H1 (cell line): ENCODE data around the gene BCAP31. TPM values are rescaled to one million over a fixed set of nuclear protein-coding genes. Genes with fewer than 3 reads are reported as not detected.

Experiments
- CTCF ChIA-PET: fragments of 300-600 bp; sonication (Branson Sonifier 250); formaldehyde crosslinking; loops from one replicate; lab custom pipeline; 2021; ENCODE audit not compliant: partially characterized antibody; lab: Charles Lee
- POLR2A ChIA-PET: fragments of 300-600 bp; sonication (Branson Sonifier 250); formaldehyde crosslinking; loops from one replicate; lab custom pipeline; 2021; ENCODE audit warnings: inconsistent platforms; ENCODE audit not compliant: partially characterized antibody; lab: Charles Lee
- DNase-seq, 2 experiments: peaks; one replicate each; pipeline versions ENCODE4 v3.0.0 to v3.0.0-alpha.2; 2010 to 2022; ENCODE audit warnings: low spot score in 2 of 2, low read depth in 1 of 2, mixed read lengths in 1 of 2
- FAIRE-seq: peaks from 2 replicates; lab custom pipeline; 2011; peaks lifted over from hg19 to GRCh38; lab: Jason Lieb, UNC
- H2AFZ ChIP-seq: 2 replicates; pipeline ENCODE4 v1.8.1; 2012; ENCODE audit warnings: low read length, inconsistent platforms
- H2AK5ac ChIP-seq: 2 replicates; pipeline ENCODE4 v1.6.1; 2013; ENCODE audit warnings: low read depth, low read length
- H2BK120ac ChIP-seq: replicated peaks from 2 replicates; pipeline ENCODE3; 2013; ENCODE audit warnings: low read depth, low read length, inconsistent platforms
- H2BK12ac ChIP-seq: 2 replicates; pipeline ENCODE4 v1.6.1; 2013; ENCODE audit warnings: low read depth, low read length
- H2BK15ac ChIP-seq: 2 replicates; pipeline ENCODE4 v1.6.1; 2013; ENCODE audit warnings: low read length
- H2BK20ac ChIP-seq: 2 replicates; pipeline ENCODE4 v1.6.1; 2013; ENCODE audit warnings: low read length
- H2BK5ac ChIP-seq: 2 replicates; pipeline ENCODE4 v1.6.1; 2013; ENCODE audit warnings: low read depth, low read length
- H3K14ac ChIP-seq: 2 replicates; pipeline ENCODE4 v1.6.1; 2013; ENCODE audit warnings: inconsistent platforms; ENCODE audit not compliant: insufficient read length
- H3K18ac ChIP-seq: 2 replicates; pipeline ENCODE4 v1.6.1; 2013; ENCODE audit warnings: low read length; ENCODE audit errors: extremely low read depth
- H3K23ac ChIP-seq: 2 replicates; pipeline ENCODE4 v1.6.1; 2013; ENCODE audit warnings: inconsistent platforms; ENCODE audit not compliant: insufficient read length
- H3K23me2 ChIP-seq: 2 replicates; pipeline ENCODE4 v1.6.1; 2013; ENCODE audit warnings: low read depth, low read length
- H3K27ac ChIP-seq: 2 replicates; pipeline ENCODE4 v1.6.1; 2011; ENCODE audit warnings: low read depth, low read length, inconsistent platforms
- H3K27me3 ChIP-seq, 4 experiments: replicated peaks in 1 of 4; 1 replicate in 1 of 4; 2 replicates in 3 of 4; pipeline versions ENCODE4 v1.6.1 to v1.8.1; 2011 to 2013; ENCODE audit warnings: low read length in 3 of 4, mild to moderate bottlenecking in 3 of 4, inconsistent platforms in 2 of 4, mixed read lengths in 2 of 4, moderate library complexity in 1 of 4; ENCODE audit not compliant: control insufficient read depth in 3 of 4, insufficient read depth in 3 of 4; ENCODE audit errors: extremely low read depth in 1 of 4
- H3K36me3 ChIP-seq, 4 experiments: 2 replicates each; pipeline versions ENCODE4 v1.6.1 to v1.8.1; 2011 to 2013; ENCODE audit warnings: mild to moderate bottlenecking in 4 of 4, low read length in 3 of 4, moderate library complexity in 2 of 4, control low read depth in 1 of 4, inconsistent platforms in 1 of 4; ENCODE audit not compliant: insufficient read depth in 4 of 4, control insufficient read depth in 2 of 4
- H3K4ac ChIP-seq: replicated peaks from 2 replicates; pipeline ENCODE3; 2013; ENCODE audit warnings: low read length, low read depth, mixed read lengths, inconsistent platforms; ENCODE audit not compliant: insufficient read length
- H3K4me1 ChIP-seq, 4 experiments: replicated peaks in 1 of 4; 1 replicate in 1 of 4; 2 replicates in 3 of 4; pipeline versions ENCODE4 v1.6.1 to v1.8.1; 2011 to 2013; ENCODE audit warnings: low read length in 3 of 4, inconsistent platforms in 2 of 4, mixed read lengths in 1 of 4; ENCODE audit not compliant: insufficient read depth in 4 of 4, control insufficient read depth in 3 of 4
- H3K4me2 ChIP-seq, 2 experiments: 2 replicates each; pipeline versions ENCODE4 v1.6.1 to v1.8.1; 2011 to 2013; ENCODE audit warnings: low read depth in 2 of 2, low read length in 2 of 2, control low read depth in 1 of 2, inconsistent platforms in 1 of 2, mild to moderate bottlenecking in 1 of 2; ENCODE audit not compliant: insufficient read depth in 1 of 2
- H3K4me3 ChIP-seq, 4 experiments: fragments of 200-600, 300-600 bp in 1 of 4; sonication (generic), shearing (Covaris generic), sonication (Bioruptor Twin) in 1 of 4; 2 replicates each; pipeline versions ENCODE4 v1.5.1 to v1.8.1; 2011 to 2016; ENCODE audit warnings: low read length in 4 of 4, low read depth in 3 of 4, control low read depth in 2 of 4, inconsistent platforms in 2 of 4, mild to moderate bottlenecking in 2 of 4, mixed read lengths in 1 of 4, moderate library complexity in 1 of 4; ENCODE audit not compliant: insufficient read depth in 2 of 4; ENCODE audit errors: extremely low read depth in 1 of 4
- H3K56ac ChIP-seq: replicated peaks from 2 replicates; pipeline ENCODE3; 2013; ENCODE audit warnings: low read depth, mild to moderate bottlenecking, mixed read lengths, low read length, inconsistent platforms; ENCODE audit not compliant: insufficient read length
- H3K79me1 ChIP-seq: 2 replicates; pipeline ENCODE4 v1.6.1; 2013; ENCODE audit warnings: low read depth, low read length, control low read depth
- H3K79me2 ChIP-seq, 2 experiments: 2 replicates each; pipeline versions ENCODE4 v1.6.1 to v1.8.1; 2012 to 2013; ENCODE audit warnings: low read length in 2 of 2, mild to moderate bottlenecking in 2 of 2, inconsistent platforms in 1 of 2; ENCODE audit not compliant: insufficient read depth in 2 of 2, control insufficient read depth in 1 of 2
- H3K9ac ChIP-seq, 4 experiments: replicated peaks in 1 of 4; 1 replicate in 1 of 4; 2 replicates in 3 of 4; pipeline versions ENCODE4 v1.6.1 to v1.8.1; 2011 to 2013; ENCODE audit warnings: low read depth in 3 of 4, low read length in 3 of 4, control low read depth in 2 of 4, mild to moderate bottlenecking in 2 of 4, moderate library complexity in 2 of 4, inconsistent platforms in 1 of 4; ENCODE audit errors: extremely low read depth in 1 of 4
- H3K9me3 ChIP-seq, 2 experiments: 2 replicates each; pipeline versions ENCODE4 v1.6.1 to v1.8.1; 2012 to 2013; ENCODE audit warnings: mild to moderate bottlenecking in 2 of 2, moderate library complexity in 2 of 2, control low read depth in 1 of 2, inconsistent platforms in 1 of 2, low read depth in 1 of 2, low read length in 1 of 2, mixed read lengths in 1 of 2; ENCODE audit not compliant: insufficient read depth in 2 of 2
- H4K20me1 ChIP-seq, 2 experiments: replicated peaks in 1 of 2; 2 replicates each; pipeline versions ENCODE3 to v1.8.1; 2011 to 2013; ENCODE audit warnings: inconsistent platforms in 2 of 2, low read length in 2 of 2, mild to moderate bottlenecking in 1 of 2; ENCODE audit not compliant: insufficient read depth in 2 of 2, control insufficient read depth in 1 of 2
- H4K5ac ChIP-seq: 2 replicates; pipeline ENCODE4 v1.6.1; 2013; ENCODE audit warnings: low read length, low read depth, mixed read lengths, inconsistent platforms; ENCODE audit not compliant: insufficient read length
- H4K8ac ChIP-seq: 2 replicates; pipeline ENCODE4 v1.8.0; 2013; ENCODE audit warnings: mild to moderate bottlenecking, moderate library complexity, low read length, inconsistent platforms; ENCODE audit not compliant: insufficient read depth; ENCODE audit errors: extremely low read depth
- H4K91ac ChIP-seq: replicated peaks from 2 replicates; pipeline ENCODE3; 2013; ENCODE audit warnings: low read length, mixed read lengths, inconsistent platforms; ENCODE audit not compliant: insufficient read length
- CHD2 ChIP-seq: IDR thresholded peaks from 2 replicates; pipeline ENCODE4 v1.6.1; 2012; ENCODE audit warnings: low read length, improper control_type of control experiment
- GTF2F1 ChIP-seq: IDR thresholded peaks from 2 replicates; pipeline ENCODE4 v1.6.1; 2012; ENCODE audit warnings: low read depth, low read length, improper control_type of control experiment, borderline replicate concordance
- KDM1A ChIP-seq: fragments of 200-600, 300-600 bp; sonication (generic); IDR thresholded peaks from 2 replicates; pipeline ENCODE4 v1.7.1; 2016; ENCODE audit warnings: mild to moderate bottlenecking, low read length, borderline replicate concordance
- MAFK ChIP-seq: IDR thresholded peaks from 2 replicates; pipeline ENCODE4 v1.6.1; 2012; ENCODE audit warnings: low read depth, mild to moderate bottlenecking, improper control_type of control experiment, low read length
- RFX5 ChIP-seq: IDR thresholded peaks from 2 replicates; pipeline ENCODE4 v1.6.1; 2011; ENCODE audit warnings: low read depth, low read length, improper control_type of control experiment, borderline replicate concordance
- RNF2 ChIP-seq: fragments of 200-900, 300-1000 bp; sonication (generic); IDR thresholded peaks from 2 replicates; pipeline ENCODE4 v1.7.1; 2016; ENCODE audit warnings: borderline replicate concordance, low read depth, mild to moderate bottlenecking, antibody characterized with exemption, low read length; ENCODE audit not compliant: poor library complexity, severe bottlenecking; ENCODE audit errors: missing control alignments
- TBP ChIP-seq: IDR thresholded peaks from 2 replicates; pipeline ENCODE4 v1.6.1; 2011; ENCODE audit warnings: low read depth, low read length, improper control_type of control experiment
- TEAD4 ChIP-seq: IDR thresholded peaks from 2 replicates; pipeline ENCODE4 v1.6.1; 2012; ENCODE audit warnings: low read depth, low read length, inconsistent platforms, mixed read lengths
- USF2 ChIP-seq: IDR thresholded peaks from 2 replicates; pipeline ENCODE4 v1.6.1; 2011; ENCODE audit warnings: low read length, improper control_type of control experiment
- WGBS, 2 experiments: shearing (Covaris generic) in 1 of 2; methylation state at CpG; one replicate each; pipeline versions ENCODE4 v1.1.6 to v1.1.7; 2013 to 2015; ENCODE audit warnings: low lambda C conversion rate in 2 of 2, mixed read lengths in 2 of 2, inconsistent platforms in 1 of 2, low coverage in 1 of 2, missing lambda C conversion rate in 1 of 2; ENCODE audit not compliant: insufficient replicate concordance in 2 of 2, insufficient coverage in 1 of 2, insufficient read length in 1 of 2; ENCODE audit errors: extremely low coverage in 1 of 2, missing lambda C conversion rate in 1 of 2; 5-methylcytosine and 5-hydroxymethylcytosine counted together
- polyA plus RNA-seq, 7 experiments: library from polyadenylated mRNA; depleted of rRNA in 3 of 7; stranded (reverse) in 5 of 7; unstranded in 2 of 7; fragments of >200 nt in 5 of 7; fragments of 200-250 nt in 2 of 7; gene quantifications; 1 replicate in 5 of 7; 2 replicates in 1 of 7; 4 replicates in 1 of 7; pipeline versions ENCODE4 v1.2.1 to v1.2.3, GENCODE V29; 2011 to 2013; ENCODE audit warnings: missing spikeins in 2 of 7, mixed read lengths in 2 of 7
- total RNA-seq: library from RNA; stranded (reverse); fragmentation: NEBNext Ultra II Directional; extraction: Animal tissue kit (Norgen Biotek cat#: 25700); gene quantifications from 2 replicates; pipeline ENCODE4 v1.2.1, GENCODE V29; 2021
- TF ChIP-seq, protein P1 (sequence below): IDR thresholded peaks from 2 replicates; pipeline ENCODE4 v1.6.1; 2011; ENCODE audit warnings: low read depth, mild to moderate bottlenecking, low read length; ENCODE audit not compliant: insufficient read depth

BCAP31 gene
- total and polyA plus RNA-seq, 2 of the 8 experiments (the other 6 are each of a cell fraction or from before 2014, with no cell fraction given), result 136 to 159 TPM

DNA sequence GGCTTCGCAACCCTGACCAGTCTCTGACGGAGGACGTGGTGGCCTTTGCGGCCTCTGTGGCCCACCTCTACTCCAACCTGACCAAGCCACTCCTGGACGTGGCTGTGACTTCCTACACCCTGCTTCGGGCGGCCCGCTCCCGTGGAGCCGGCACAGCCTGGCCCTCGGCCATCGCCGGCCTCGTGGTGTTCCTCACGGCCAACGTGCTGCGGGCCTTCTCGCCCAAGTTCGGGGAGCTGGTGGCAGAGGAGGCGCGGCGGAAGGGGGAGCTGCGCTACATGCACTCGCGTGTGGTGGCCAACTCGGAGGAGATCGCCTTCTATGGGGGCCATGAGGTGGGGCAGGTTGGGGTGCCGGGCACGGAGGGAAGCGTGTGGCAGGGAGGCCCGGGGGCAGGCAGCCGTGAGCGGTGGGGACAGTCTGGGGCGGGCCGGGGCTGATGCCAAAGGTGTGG lies 1.7 kb upstream of the BCAP31 start:
- H3K27ac ChIP-seq, result no peak overlapping the region
- H3K23me2 ChIP-seq, result peaks cover 5% of the 10 kb centered on the region; the same call in 1 of the 2 replicates
- no peaks in the 10 kb centered on the region for H3K9me3 ChIP-seq
- POLR2A ChIA-PET, result interaction anchor here (1.2 to 2.0 kb wide), 5 partner anchors 11 to 199 kb away, joined by 3 to 11 read pairs (median 4); partner anchors contain the start of gene SLC6A8
- H3K27me3 ChIP-seq, result no peaks in the 10 kb centered on the region
- H3K79me1 ChIP-seq, result peaks cover 3% of the 10 kb centered on the region; the same call in 1 of the 2 replicates
- no peak overlapping the region for H4K8ac ChIP-seq
- H2BK5ac ChIP-seq, result no peak overlapping the region
- H2AFZ ChIP-seq, result no peak overlapping the region
- peaks cover 4 to 15% of the 10 kb centered on the region in 2 experiments for H4K20me1 ChIP-seq
- H2AK5ac ChIP-seq, result no peak overlapping the region
- TF ChIP-seq KDM1A, result no peak
- TF ChIP-seq GTF2F1, result no peak
- TF ChIP-seq MAFK, result no peak
- no peak for TF ChIP-seq RNF2
- TF ChIP-seq TEAD4, result no peak
- TF ChIP-seq CHD2, result no peak
- TF ChIP-seq, protein P1, sequence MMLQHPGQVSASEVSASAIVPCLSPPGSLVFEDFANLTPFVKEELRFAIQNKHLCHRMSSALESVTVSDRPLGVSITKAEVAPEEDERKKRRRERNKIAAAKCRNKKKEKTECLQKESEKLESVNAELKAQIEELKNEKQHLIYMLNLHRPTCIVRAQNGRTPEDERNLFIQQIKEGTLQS, result no peak
- no peak for TF ChIP-seq USF2
- TF ChIP-seq RFX5, result no peak
- no peak for TF ChIP-seq TBP
- DNase-seq (no peak), FAIRE-seq (no peak)
- no peak overlapping the region for H3K56ac ChIP-seq
- 96% methylated on average over 5 of the region's 35 CpGs; no CpG with 5 or more reads in 1 of the 2 experiments for WGBS, 2 experiments
- CTCF ChIA-PET, result no interaction called here
- H3K9ac ChIP-seq, result no peak overlapping the region
- H3K18ac ChIP-seq, result no peak overlapping the region
- H3K4me2 ChIP-seq, result no peak overlapping the region
- no peak overlapping the region for H2BK15ac ChIP-seq
- H3K4me3 ChIP-seq, result no peak overlapping the region
- H2BK20ac ChIP-seq, result no peak overlapping the region
- H3K4me1 ChIP-seq, result peaks cover 0 to 24% (median 13%) of the 10 kb centered on the region in 4 experiments; a peak in 6 of 7 replicates
- no peak overlapping the region for H3K14ac ChIP-seq
- peak overlapping the region; percentile 40 for H4K91ac ChIP-seq
- H2BK12ac ChIP-seq, result 0 out of 2 replicates have a peak overlapping the region, but pooled peaks have one; percentile 17
- no peak overlapping the region for H3K23ac ChIP-seq
- no peak overlapping the region for H3K4ac ChIP-seq
- H3K36me3 ChIP-seq, result peaks cover 0 to 9% (median 2%) of the 10 kb centered on the region in 4 experiments; a peak in 3 of 8 replicates
- no peak overlapping the region for H2BK120ac ChIP-seq
- peaks cover 0 to 18% of the 10 kb centered on the region in 2 experiments; a peak in 2 of 4 replicates for H3K79me2 ChIP-seq
- H4K5ac ChIP-seq, result no peak overlapping the region
